GM19193 (cell line): Measurements from ENCODE around the gene ENPP6.

ENCODE experiments used
- POLR2A ChIP-seq: IDR thresholded peaks from 4 replicates; pipeline ENCODE4 v1.6.1; 2011; ENCODE audit not compliant: insufficient read depth, insufficient read length; ENCODE audit errors: extremely low read depth

Gene ENPP6

GRCh38 chr4:184205243-184205642, 12.4 kb downstream of the ENPP6 start:
- TF ChIP-seq POLR2A: no peak

DNA sequence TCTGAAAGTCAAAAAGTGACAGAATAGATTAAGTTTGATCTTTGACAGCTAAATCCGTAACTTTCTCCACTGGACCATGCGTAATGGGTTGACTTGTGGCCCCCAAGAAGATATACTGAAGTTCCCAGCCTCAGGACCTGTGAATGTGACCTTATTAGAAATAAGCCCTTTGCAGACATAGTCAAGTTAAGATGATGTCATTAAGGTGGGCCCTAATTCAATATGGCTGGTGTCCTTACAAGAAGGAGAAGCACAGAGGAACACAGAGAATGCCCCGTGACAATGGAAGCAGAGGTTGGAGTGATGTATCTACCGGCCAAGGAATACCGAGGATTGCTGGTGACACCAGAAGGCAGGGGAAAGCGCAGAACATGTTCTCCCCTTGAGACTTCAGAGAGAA, 14.4 kb downstream of the ENPP6 start:
- no peak for TF ChIP-seq POLR2A

GRCh38 chr4:184201179-184201578, 16.5 kb downstream of the ENPP6 start:
- TF ChIP-seq POLR2A: no peak

- TF ChIP-seq POLR2A: no peak
Measured at GRCh38 chr4:184200296-184200695, 17.4 kb downstream of the ENPP6 start.

- no peak for TF ChIP-seq POLR2A
Measured at GRCh38 chr4:184199780-184200179, 17.9 kb downstream of the ENPP6 start.

DNA sequence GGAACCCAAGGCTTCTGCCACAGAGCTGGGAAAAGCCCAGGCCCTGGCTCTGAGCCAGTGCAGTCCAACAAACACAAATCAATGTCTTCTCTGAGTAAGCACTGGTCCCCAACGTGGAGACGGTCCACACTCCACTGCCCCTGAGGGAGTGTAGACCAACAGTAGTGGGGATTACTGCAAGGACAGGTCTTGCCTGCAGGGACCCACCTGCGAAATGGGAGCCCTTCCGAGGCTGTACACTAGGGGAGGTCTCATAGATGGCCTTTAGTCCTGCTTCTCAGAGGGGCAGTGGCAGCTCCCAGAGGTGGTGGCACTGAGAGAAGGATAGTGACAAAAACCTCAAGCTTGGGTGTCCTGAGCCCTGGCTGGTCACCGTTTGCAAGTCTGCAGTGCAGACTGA, 19.5 kb downstream of the ENPP6 start:
- TF ChIP-seq POLR2A: no peak

- no peak for TF ChIP-seq POLR2A
Measured at GRCh38 chr4:184197536-184198082, 20.1 kb downstream of the ENPP6 start.

- TF ChIP-seq POLR2A: no peak
Measured at GRCh38 chr4:184196730-184197385, 20.8 kb downstream of the ENPP6 start.

DNA sequence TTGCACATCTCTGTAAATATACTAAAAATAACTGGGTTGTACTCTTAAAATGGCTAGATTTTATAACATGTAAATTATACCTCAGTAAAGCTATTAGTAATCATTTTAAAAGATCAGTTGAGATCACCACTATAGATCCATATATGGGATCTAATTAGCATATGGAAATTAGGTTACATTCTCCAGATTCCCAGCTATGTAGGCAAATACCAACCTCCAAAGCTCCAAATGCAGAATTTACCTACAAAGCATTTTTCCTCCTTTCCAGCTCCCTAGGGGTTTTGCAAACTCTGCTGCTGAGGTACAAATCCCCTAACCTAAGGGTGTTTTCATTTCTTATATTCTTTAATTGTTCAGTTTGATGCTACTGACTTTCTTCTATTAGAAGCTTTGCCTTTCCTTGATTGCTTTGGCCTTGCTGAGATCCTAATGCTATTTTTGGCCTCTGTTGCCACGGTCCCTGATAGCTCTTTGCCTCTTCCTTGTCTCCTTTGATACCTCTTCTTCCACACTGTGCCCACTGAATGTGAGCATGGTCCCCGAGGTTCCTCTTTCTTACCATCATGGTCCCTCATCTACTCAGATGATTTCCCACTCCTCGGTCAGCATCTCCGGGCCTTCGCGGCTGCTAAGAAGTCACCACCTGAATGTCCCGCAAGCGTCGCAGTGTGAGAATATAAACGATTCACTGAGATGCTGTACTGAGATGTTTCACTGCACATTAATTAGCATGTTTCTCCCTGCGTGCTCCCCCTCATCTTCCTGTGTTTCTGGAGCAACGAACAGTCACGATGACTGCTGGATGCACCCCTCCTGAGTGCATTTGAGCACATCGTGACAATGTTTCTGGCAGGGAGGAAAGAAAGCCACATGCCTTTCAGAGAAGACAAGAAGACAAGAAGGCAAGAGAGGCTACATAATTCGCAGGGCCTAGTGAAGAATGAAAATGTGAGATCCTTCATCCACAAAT, 23.8 kb downstream of the ENPP6 start:
- TF ChIP-seq POLR2A: no peak

DNA sequence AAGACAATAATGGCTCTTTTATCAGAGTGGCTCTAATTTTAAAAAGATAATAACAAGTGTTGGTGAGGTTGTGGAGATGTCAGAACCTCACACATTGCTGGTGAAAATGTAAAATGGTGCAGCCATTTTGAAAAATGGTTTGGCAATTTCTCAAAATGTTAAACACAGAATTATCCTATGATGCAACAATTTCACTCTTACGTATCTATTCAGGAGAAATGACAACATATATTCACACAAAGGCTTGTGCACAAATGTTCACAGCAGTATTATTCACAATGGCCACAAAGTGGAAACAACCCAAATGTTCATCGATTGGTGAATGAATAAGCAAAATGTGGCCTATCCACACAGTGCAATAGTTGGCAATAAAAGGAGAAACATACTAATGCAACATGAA, 24.7 kb downstream of the ENPP6 start:
- no peak for TF ChIP-seq POLR2A

GRCh38 chr4:184191267-184191666, 26.4 kb downstream of the ENPP6 start:
- no peak for TF ChIP-seq POLR2A

DNA sequence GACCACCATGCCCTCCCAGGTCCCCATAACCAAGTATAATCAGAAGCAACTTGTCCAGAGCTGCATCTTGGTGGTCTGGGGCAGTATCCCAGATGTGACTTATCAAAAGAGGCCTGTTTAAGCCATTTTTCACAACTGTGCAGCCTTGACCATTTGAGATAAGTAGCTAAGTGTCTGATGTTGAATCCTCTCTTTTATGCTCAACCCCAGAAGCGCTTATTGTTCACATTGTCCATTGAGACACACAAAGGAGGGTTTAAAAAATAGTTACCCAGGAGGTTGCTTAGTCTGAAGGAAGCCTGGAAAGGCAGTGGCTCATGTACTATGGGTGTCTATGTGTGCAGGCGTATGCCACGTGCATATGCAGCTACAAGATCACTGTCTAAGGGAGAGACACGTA, 27.0 kb downstream of the ENPP6 start:
- no peak for TF ChIP-seq POLR2A

GRCh38 chr4:184189966-184190365, 27.7 kb downstream of the ENPP6 start:
- no peak for TF ChIP-seq POLR2A

GRCh38 chr4:184188443-184189400, 29.0 kb downstream of the ENPP6 start:
- TF ChIP-seq POLR2A: no peak
